Measurements from ENCODE around the gene MARK1. TPM values are rescaled to one million over a fixed set of nuclear protein-coding genes. Genes with fewer than 3 reads are reported as not detected.

The MARK1 gene
- total and polyA plus RNA-seq, 2 donors (not counting 1 experiment from before 2014, with no cell fraction given): 0.99 to 1.1 TPM

GRCh38 chr1:220655509-220655908 is 127.6 kb downstream of the MARK1 start:
- no peak for DNase-seq (ENCODE audit: low read depth in 2 of 2)
- TF ChIP-seq CTCF (conservative IDR thresholded peaks at IDR 0.05 in 1 of 2, IDR thresholded peaks at IDR 0.05 in 1 of 2; ENCODE audit: low read depth in 1 of 2, low read length in 2 of 2) (no peak), EZH2 (IDR thresholded peaks at IDR 0.05; ENCODE audit: low read length, missing control alignments) (no peak)
- H3K27ac ChIP-seq (ENCODE audit: insufficient read depth, low read length): no peak overlapping the region
- H3K4me3 ChIP-seq (replicated peaks in 1 of 4; ENCODE audit: control extremely low read depth in 1 of 4, insufficient read depth in 1 of 4, low read depth in 3 of 4, low read length in 4 of 4): no peak overlapping the region
- no peaks in the 10 kb centered on the region for H3K79me2 ChIP-seq (ENCODE audit: control insufficient read depth, insufficient read depth, low read length)
- H3K27me3 ChIP-seq (ENCODE audit: control insufficient read depth, insufficient read depth, low read length): no peaks in the 10 kb centered on the region
- H3K36me3 ChIP-seq (ENCODE audit: control insufficient read depth, insufficient read depth, low read length): no peaks in the 10 kb centered on the region
- H3K4me2 ChIP-seq (ENCODE audit: extremely low read depth, insufficient read depth, low read length): no peak overlapping the region
- no peaks in the 10 kb centered on the region for H4K20me1 ChIP-seq (ENCODE audit: control insufficient read depth, extremely low read depth, insufficient read depth, low read length)
- no peaks in the 10 kb centered on the region for H3K9me3 ChIP-seq (ENCODE audit: control insufficient read depth, insufficient read depth, low read depth, low read length)
- H2AFZ ChIP-seq (ENCODE audit: low read length): no peak overlapping the region
- H3K9ac ChIP-seq (ENCODE audit: insufficient read depth, low read length): no peak overlapping the region
- no peaks in the 10 kb centered on the region for H3K4me1 ChIP-seq (ENCODE audit: control insufficient read depth, extremely low read depth, insufficient read depth, low read length)

GRCh38 chr1:220655961-220656740 is 128.2 kb downstream of the MARK1 start:
- Histone ChIP-seq H3K4me1 (ENCODE audit: control insufficient read depth, extremely low read depth, insufficient read depth, low read length) (no peaks in the 10 kb centered on the region), H3K27me3 (ENCODE audit: control insufficient read depth, insufficient read depth, low read length) (no peaks in the 10 kb centered on the region), H3K9ac (ENCODE audit: insufficient read depth, low read length) (no peak overlapping the region), H3K27ac (ENCODE audit: insufficient read depth, low read length) (no peak overlapping the region), H3K4me3 (replicated peaks in 1 of 4; ENCODE audit: control extremely low read depth in 1 of 4, insufficient read depth in 1 of 4, low read depth in 3 of 4, low read length in 4 of 4) (no peak overlapping the region), H3K79me2 (ENCODE audit: control insufficient read depth, insufficient read depth, low read length) (no peaks in the 10 kb centered on the region), H3K36me3 (ENCODE audit: control insufficient read depth, insufficient read depth, low read length) (no peaks in the 10 kb centered on the region), H3K4me2 (ENCODE audit: extremely low read depth, insufficient read depth, low read length) (no peak overlapping the region), H4K20me1 (ENCODE audit: control insufficient read depth, extremely low read depth, insufficient read depth, low read length) (no peaks in the 10 kb centered on the region), H3K9me3 (ENCODE audit: control insufficient read depth, insufficient read depth, low read depth, low read length) (no peaks in the 10 kb centered on the region), H2AFZ (ENCODE audit: low read length) (no peak overlapping the region)
- DNase-seq (ENCODE audit: low read depth in 2 of 2): no peak
- TF ChIP-seq EZH2 (IDR thresholded peaks at IDR 0.05; ENCODE audit: low read length, missing control alignments) (no peak), CTCF (conservative IDR thresholded peaks at IDR 0.05 in 1 of 2, IDR thresholded peaks at IDR 0.05 in 1 of 2; ENCODE audit: low read depth in 1 of 2, low read length in 2 of 2) (no peak)

GRCh38 chr1:220666349-220666748 is 138.4 kb downstream of the MARK1 start:
- Histone ChIP-seq H3K4me3 (replicated peaks in 1 of 4; ENCODE audit: control extremely low read depth in 1 of 4, insufficient read depth in 1 of 4, low read depth in 3 of 4, low read length in 4 of 4) (no peak overlapping the region), H3K79me2 (ENCODE audit: control insufficient read depth, insufficient read depth, low read length) (no peaks in the 10 kb centered on the region), H3K36me3 (ENCODE audit: control insufficient read depth, insufficient read depth, low read length) (no peaks in the 10 kb centered on the region), H3K9me3 (ENCODE audit: control insufficient read depth, insufficient read depth, low read depth, low read length) (no peaks in the 10 kb centered on the region), H3K4me2 (ENCODE audit: extremely low read depth, insufficient read depth, low read length) (no peak overlapping the region), H3K27me3 (ENCODE audit: control insufficient read depth, insufficient read depth, low read length) (no peaks in the 10 kb centered on the region), H2AFZ (ENCODE audit: low read length) (no peak overlapping the region), H4K20me1 (ENCODE audit: control insufficient read depth, extremely low read depth, insufficient read depth, low read length) (no peaks in the 10 kb centered on the region), H3K4me1 (ENCODE audit: control insufficient read depth, extremely low read depth, insufficient read depth, low read length) (no peaks in the 10 kb centered on the region), H3K9ac (ENCODE audit: insufficient read depth, low read length) (no peak overlapping the region), H3K27ac (ENCODE audit: insufficient read depth, low read length) (no peak overlapping the region)
- TF ChIP-seq EZH2 (IDR thresholded peaks at IDR 0.05; ENCODE audit: low read length, missing control alignments) (no peak), CTCF (conservative IDR thresholded peaks at IDR 0.05 in 1 of 2, IDR thresholded peaks at IDR 0.05 in 1 of 2; ENCODE audit: low read depth in 1 of 2, low read length in 2 of 2) (no peak)
- no peak for DNase-seq (ENCODE audit: low read depth in 2 of 2)
